Right ventricle myocardium superior (tissue), 1 donor: ENCODE data around the gene PGPEP1. TPM values are rescaled to one million over a fixed set of nuclear protein-coding genes. Genes with fewer than 3 reads are reported as not detected.
A peak's percentile ranks its signal among the peaks of the same experiment; 100 is the strongest.
"Not testable (repeated sequence)": the region's sequence is repeated elsewhere in the genome, so short reads cannot be mapped to it uniquely, and the experiment has no call there.

Source experiments
- ATAC-seq: fragments of 200-7000 bp; cut with Tn5 transposase; one replicate; pipeline ENCODE4 v1.9.1; 2020; ENCODE audit warnings: mild to moderate bottlenecking; ENCODE audit not compliant: poor library complexity
- DNase-seq: peaks from one replicate; pipeline ENCODE4 v3.0.0-alpha.2; 2020
- intact Hi-C: fragments of 100-400 bp; cut with DNase I; formaldehyde crosslinking; loops from one replicate; pipeline ENCODE4 v1.11.2; 2022
- total RNA-seq: library from RNA; stranded (reverse); fragmentation: NEBNext Ultra II Directional; extraction: Animal tissue kit (Norgen Biotek cat#: 25700); gene quantifications from one replicate; pipeline ENCODE4 v1.2.1, GENCODE V29; 2021
- donor health status: DM: no; HTN: yes; CAD: no; lungs with severe emphysema.

The PGPEP1 gene
- total RNA-seq, 1 donor from 2014 or later = 33.6 TPM

GRCh38 chr19:18399008-18399407, 58.6 kb downstream of the PGPEP1 start:
- ATAC-seq (peak; percentile 52), DNase-seq (peak; percentile 73)
- intact Hi-C loops = no loop called here

GRCh38 chr19:18401580-18402112, 61.2 kb downstream of the PGPEP1 start:
- intact Hi-C loops = no loop called here
- peak; percentile 76 for ATAC-seq
- peak; percentile 82 for DNase-seq

GRCh38 chr19:18402455-18403248, 62.3 kb downstream of the PGPEP1 start:
- ATAC-seq, intact Hi-C loops, DNase-seq: not testable (repeated sequence)

- ATAC-seq, intact Hi-C loops, DNase-seq: not testable (repeated sequence)
Observed at GRCh38 chr19:18405754-18406153, 65.4 kb downstream of the PGPEP1 start.

GRCh38 chr19:18406749-18407148, 66.4 kb downstream of the PGPEP1 start:
- intact Hi-C loops = no loop called here
- no peak for ATAC-seq
- DNase-seq = no peak

GRCh38 chr19:18408053-18408476, 67.7 kb downstream of the PGPEP1 start:
- DNase-seq (peak; percentile 57), ATAC-seq (peak; percentile 34)
- intact Hi-C loops = no loop called here

GRCh38 chr19:18412610-18413239, 72.3 kb downstream of the PGPEP1 start:
- ATAC-seq = no peak
- DNase-seq = no peak
- intact Hi-C loops = loop anchor here (5.0 kb wide), 3 partner anchors 65 to 205 kb away; no protein-coding TSS in a partner anchor

- ATAC-seq (no peak), DNase-seq (peak; percentile 60)
- intact Hi-C loops = loop anchor here (5.0 kb wide), 3 partner anchors 67 to 207 kb away; no protein-coding TSS in a partner anchor
Observed at GRCh38 chr19:18414504-18415177, 74.2 kb downstream of the PGPEP1 start.

- ATAC-seq (peak; percentile 27), DNase-seq (peak; percentile 83)
- intact Hi-C loops = no loop called here
Observed at GRCh38 chr19:18415178-18415867, 74.9 kb downstream of the PGPEP1 start.

- intact Hi-C loops = no loop called here
- ATAC-seq = peak; percentile 64
- peak; percentile 95 for DNase-seq
Observed at GRCh38 chr19:18416778-18417249, 76.4 kb downstream of the PGPEP1 start.

- DNase-seq (peak; percentile 91), ATAC-seq (peak; percentile 60)
- intact Hi-C loops = no loop called here
Observed at GRCh38 chr19:18417250-18418028, 77.0 kb downstream of the PGPEP1 start.

- no peak for DNase-seq
- intact Hi-C loops = no loop called here
- peak; percentile 0 for ATAC-seq
Observed at GRCh38 chr19:18418029-18418482, 77.7 kb downstream of the PGPEP1 start.

- DNase-seq (peak; percentile 70), ATAC-seq (peak; percentile 2)
- intact Hi-C loops = no loop called here
Observed at GRCh38 chr19:18418483-18419194, 78.2 kb downstream of the PGPEP1 start.

GRCh38 chr19:18419195-18419698, 78.8 kb downstream of the PGPEP1 start, which contains the start of gene SSBP4:
Gene SSBP4 (plus strand): TSS chr19:18419398. CDS start chr19:18419649, 251 bp downstream.
- intact Hi-C loops = no loop called here
- DNase-seq = peak; percentile 85
- ATAC-seq = peak; percentile 37
